Measurements from ENCODE around the gene NEURL4. TPM values are rescaled to one million over a fixed set of nuclear protein-coding genes. Genes with fewer than 3 reads are reported as not detected.

NEURL4 gene
- total RNA-seq, 3 donors from 2014 or later (not counting 1 experiment from before 2014, with no cell fraction given): 48.9 to 57.9 (median 51.4) TPM

- DNase-seq (no peak), ATAC-seq (no peak)
- H3K27me3 ChIP-seq (ENCODE audit: control insufficient read depth, insufficient read depth, low read length): no peaks in the 10 kb centered on the region
- H3K4me1 Mint-ChIP-seq: peaks cover 9 to 50% of the 10 kb centered on the region in 2 donors
- H3K27ac Mint-ChIP-seq: peak overlapping the region; percentile 89
- H3K36me3 ChIP-seq (ENCODE audit: control insufficient read depth, insufficient read depth, low read length): peaks cover 9% of the 10 kb centered on the region
- H3K4me1 ChIP-seq (ENCODE audit: control insufficient read depth, insufficient read depth, low read length): peaks cover 45% of the 10 kb centered on the region
- no peaks in the 10 kb centered on the region for H3K36me3 Mint-ChIP-seq
- H3K4me3 ChIP-seq (ENCODE audit: low read length): peak overlapping the region; percentile 84
- H3K27ac ChIP-seq (ENCODE audit: low read length): peak overlapping the region; percentile 95
- no peaks in the 10 kb centered on the region for H3K9me3 Mint-ChIP-seq
- intact Hi-C loops (cut with micrococcal nuclease): loop anchor here (5.0 to 10.0 kb wide), 2 partner anchors 84 to 332 kb away; partner anchors contain the start of genes FGF11, TMEM102, TP53 and WRAP53
- H3K4me3 Mint-ChIP-seq: peak overlapping the region; percentile 97
- TF ChIP-seq CTCF (IDR thresholded peaks at IDR 0.05): no peak
- H3K9me3 ChIP-seq (ENCODE audit: control insufficient read depth, insufficient read depth, low read length): no peaks in the 10 kb centered on the region
- 95% methylated on average over 37 of the region's 37 CpGs for WGBS (ENCODE audit: insufficient coverage)
- H3K27me3 Mint-ChIP-seq (ENCODE audit: low read depth in 2 of 2): no peaks in the 10 kb centered on the region
Observed at GRCh38 chr17:7352910-7353635, 23.9 kb upstream of the NEURL4 start.

GRCh38 chr17:7352503-7352889 lies 23.4 kb upstream of the NEURL4 start:
- peak overlapping the region; percentile 89 for H3K27ac Mint-ChIP-seq
- Histone ChIP-seq H3K4me3 (ENCODE audit: low read length) (peak overlapping the region; percentile 84), H3K27me3 (ENCODE audit: control insufficient read depth, insufficient read depth, low read length) (no peaks in the 10 kb centered on the region), H3K36me3 (ENCODE audit: control insufficient read depth, insufficient read depth, low read length) (peaks cover 15% of the 10 kb centered on the region), H3K27ac (ENCODE audit: low read length) (peak overlapping the region; percentile 95), H3K9me3 (ENCODE audit: control insufficient read depth, insufficient read depth, low read length) (no peaks in the 10 kb centered on the region), H3K4me1 (ENCODE audit: control insufficient read depth, insufficient read depth, low read length) (peaks cover 45% of the 10 kb centered on the region)
- peaks cover 9 to 55% of the 10 kb centered on the region in 2 donors for H3K4me1 Mint-ChIP-seq
- intact Hi-C loops (cut with micrococcal nuclease): loop anchor here (5.0 to 10.0 kb wide), 2 partner anchors 85 to 332 kb away; partner anchors contain the start of genes FGF11, TMEM102, TP53 and WRAP53
- peak overlapping the region; percentile 97 for H3K4me3 Mint-ChIP-seq
- no peaks in the 10 kb centered on the region for H3K9me3 Mint-ChIP-seq
- DNase-seq (peak in 1 of 2 donors; percentile 51), ATAC-seq (no peak)
- TF ChIP-seq CTCF (IDR thresholded peaks at IDR 0.05): no peak
- 30% methylated on average over 10 of the region's 10 CpGs for WGBS (ENCODE audit: insufficient coverage)
- no peaks in the 10 kb centered on the region for H3K36me3 Mint-ChIP-seq
- H3K27me3 Mint-ChIP-seq (ENCODE audit: low read depth in 2 of 2): no peaks in the 10 kb centered on the region

- intact Hi-C loops (cut with micrococcal nuclease): loop anchor here (5.0 to 10.0 kb wide), 2 partner anchors 85 to 333 kb away; partner anchors contain the start of genes FGF11, TMEM102, TP53 and WRAP53
- H3K4me3 ChIP-seq (ENCODE audit: low read length): peak within 1 kb of the TSS; percentile 84
- ATAC-seq (peak; percentile 75 to 88 (median 78)), DNase-seq (peak; percentile 79 to 83)
- peaks cover 45% of the 10 kb centered on the region for H3K4me1 ChIP-seq (ENCODE audit: control insufficient read depth, insufficient read depth, low read length)
- H3K27ac ChIP-seq (ENCODE audit: low read length): peak within 1 kb of the TSS; percentile 95
- WGBS (ENCODE audit: insufficient coverage): 2% methylated on average over 91 of the region's 91 CpGs
- H3K27me3 Mint-ChIP-seq (ENCODE audit: low read depth in 2 of 2): no peaks in the 10 kb centered on the region
- no peaks in the 10 kb centered on the region for H3K9me3 Mint-ChIP-seq
- peaks cover 9 to 59% of the 10 kb centered on the region in 2 donors for H3K4me1 Mint-ChIP-seq
- H3K27ac Mint-ChIP-seq: peak within 1 kb of the TSS; percentile 89
- peak; percentile 1 for TF ChIP-seq CTCF (IDR thresholded peaks at IDR 0.05)
- H3K36me3 Mint-ChIP-seq: no peaks in the 10 kb centered on the region
- H3K4me3 Mint-ChIP-seq: peak within 1 kb of the TSS; percentile 97
- H3K36me3 ChIP-seq (ENCODE audit: control insufficient read depth, insufficient read depth, low read length): peaks cover 21% of the 10 kb centered on the region
- H3K27me3 ChIP-seq (ENCODE audit: control insufficient read depth, insufficient read depth, low read length): no peaks in the 10 kb centered on the region
- no peaks in the 10 kb centered on the region for H3K9me3 ChIP-seq (ENCODE audit: control insufficient read depth, insufficient read depth, low read length)
Observed at GRCh38 chr17:7351665-7352502, 22.7 kb upstream of the NEURL4 start, which contains the start of gene KCTD11. KCTD11 (plus strand) TSS chr17:7352162.
